COLO829 (cell line): Measurements from ENCODE around the gene TCAP.

ENCODE experiments used
- DNase-seq: peaks from one replicate; pipeline ENCODE4 v3.0.0; 2012; ENCODE audit warnings: low spot score

Gene TCAP

GRCh38 chr17:39667262-39667944, 2.3 kb downstream of the TCAP start:
- DNase-seq, result no peak

DNA sequence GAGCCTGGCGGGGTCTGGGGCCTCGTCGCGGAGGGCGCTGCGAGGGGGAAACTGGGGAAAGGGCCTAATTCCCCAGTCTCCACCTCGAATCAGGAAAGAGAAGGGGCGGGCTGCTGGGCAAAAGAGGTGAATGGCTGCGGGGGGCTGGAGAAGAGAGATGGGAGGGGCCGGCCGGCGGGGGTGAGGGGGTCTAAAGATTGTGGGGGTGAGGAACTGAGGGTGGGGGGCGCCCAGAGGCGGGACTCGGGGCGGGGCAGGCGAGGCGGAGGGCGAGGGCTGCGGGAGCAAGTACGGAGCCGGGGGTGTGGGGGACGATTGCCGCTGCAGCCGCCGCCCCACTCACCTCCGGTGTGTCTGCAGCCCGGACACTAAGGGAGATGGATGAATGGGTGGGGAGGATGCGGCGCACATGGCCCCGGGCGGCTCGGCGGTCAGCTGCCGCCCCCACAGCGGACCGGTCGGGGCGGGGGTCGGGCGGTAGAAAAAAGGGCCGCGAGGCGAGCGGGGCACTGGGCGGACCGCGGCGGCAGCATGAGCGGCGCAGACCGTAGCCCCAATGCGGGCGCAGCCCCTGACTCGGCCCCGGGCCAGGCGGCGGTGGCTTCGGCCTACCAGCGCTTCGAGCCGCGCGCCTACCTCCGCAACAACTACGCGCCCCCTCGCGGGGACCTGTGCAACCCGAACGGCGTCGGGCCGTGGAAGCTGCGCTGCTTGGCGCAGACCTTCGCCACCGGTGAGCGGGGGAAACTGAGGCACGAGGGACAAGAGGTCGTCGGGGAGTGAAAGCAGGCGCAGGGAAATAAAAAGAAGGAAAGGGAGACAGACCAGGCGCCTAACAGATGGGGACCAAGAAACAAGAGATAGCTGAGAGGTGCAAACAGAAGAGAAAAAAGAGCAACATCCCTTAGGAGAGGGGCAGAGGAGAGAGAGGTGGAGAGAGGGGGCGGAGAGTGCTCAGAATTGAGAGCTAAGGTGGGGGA, 3.1 kb downstream of the TCAP start, which contains the start of gene PNMT:
Gene PNMT, plus strand, starts transcription at position 509 of the 980 bp plus-strand sequence. Its CDS starts 23 bp downstream, at position 532.
- DNase-seq, result peak; percentile 35

DNA sequence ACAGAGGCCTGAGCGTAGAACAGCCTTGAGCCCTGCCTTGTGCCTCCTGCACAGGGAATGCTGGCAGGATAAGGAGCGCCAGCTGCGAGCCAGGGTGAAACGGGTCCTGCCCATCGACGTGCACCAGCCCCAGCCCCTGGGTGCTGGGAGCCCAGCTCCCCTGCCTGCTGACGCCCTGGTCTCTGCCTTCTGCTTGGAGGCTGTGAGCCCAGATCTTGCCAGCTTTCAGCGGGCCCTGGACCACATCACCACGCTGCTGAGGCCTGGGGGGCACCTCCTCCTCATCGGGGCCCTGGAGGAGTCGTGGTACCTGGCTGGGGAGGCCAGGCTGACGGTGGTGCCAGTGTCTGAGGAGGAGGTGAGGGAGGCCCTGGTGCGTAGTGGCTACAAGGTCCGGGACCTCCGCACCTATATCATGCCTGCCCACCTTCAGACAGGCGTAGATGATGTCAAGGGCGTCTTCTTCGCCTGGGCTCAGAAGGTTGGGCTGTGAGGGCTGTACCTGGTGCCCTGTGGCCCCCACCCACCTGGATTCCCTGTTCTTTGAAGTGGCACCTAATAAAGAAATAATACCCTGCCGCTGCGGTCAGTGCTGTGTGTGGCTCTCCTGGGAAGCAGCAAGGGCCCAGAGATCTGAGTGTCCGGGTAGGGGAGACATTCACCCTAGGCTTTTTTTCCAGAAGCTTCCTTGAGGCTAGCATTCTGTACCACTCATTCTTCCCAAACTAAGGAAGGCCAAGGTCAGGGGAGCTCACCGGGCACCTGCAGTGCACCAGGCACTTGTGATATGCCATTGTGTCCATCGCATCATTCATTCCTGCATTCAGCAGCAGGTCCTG, 5.0 kb downstream of the TCAP start:
- DNase-seq, result no peak

GRCh38 chr17:39670746-39671145, 5.6 kb downstream of the TCAP start:
- DNase-seq, result no peak

DNA sequence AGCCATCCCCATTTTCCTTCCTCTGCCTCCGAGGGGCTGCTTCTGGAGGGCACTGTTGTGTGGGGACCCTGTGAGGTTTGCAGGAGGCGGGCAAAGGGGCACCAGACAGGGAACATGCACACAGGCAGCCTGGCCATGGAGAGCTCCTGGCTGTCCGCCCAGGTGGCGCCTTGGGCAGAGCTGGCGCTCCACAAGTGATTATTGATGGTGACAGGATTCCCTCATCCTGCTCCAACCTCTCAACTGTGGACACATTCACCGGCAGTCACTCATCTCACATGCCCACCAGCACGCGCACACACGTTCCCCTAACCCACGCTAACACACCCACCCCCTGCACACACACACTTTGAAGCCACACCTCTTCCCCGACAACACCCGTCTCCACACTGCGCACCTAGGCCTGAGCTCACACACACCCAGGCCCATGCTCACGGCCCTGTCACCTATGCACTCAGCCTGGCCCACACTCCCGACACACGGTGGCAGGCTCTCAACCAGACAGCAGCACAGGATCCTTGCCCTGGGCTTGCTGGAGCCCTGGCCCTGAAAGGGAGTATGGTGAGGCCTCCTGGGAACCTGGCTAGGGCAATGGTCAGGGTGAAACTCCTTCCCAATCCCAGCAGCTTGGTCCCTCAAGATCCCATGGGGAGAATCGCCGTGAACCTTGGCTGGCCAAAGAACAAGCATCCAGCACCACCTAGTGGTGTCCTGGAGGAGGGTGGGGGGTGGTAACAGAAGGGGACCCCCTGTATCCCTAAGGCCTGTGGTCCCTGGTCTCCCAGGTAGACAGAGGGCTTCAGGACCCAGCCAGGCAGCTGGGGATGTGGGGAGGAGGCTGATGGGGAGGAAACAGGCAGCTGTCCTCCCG, 6.7 kb downstream of the TCAP start:
- no peak for DNase-seq

DNA sequence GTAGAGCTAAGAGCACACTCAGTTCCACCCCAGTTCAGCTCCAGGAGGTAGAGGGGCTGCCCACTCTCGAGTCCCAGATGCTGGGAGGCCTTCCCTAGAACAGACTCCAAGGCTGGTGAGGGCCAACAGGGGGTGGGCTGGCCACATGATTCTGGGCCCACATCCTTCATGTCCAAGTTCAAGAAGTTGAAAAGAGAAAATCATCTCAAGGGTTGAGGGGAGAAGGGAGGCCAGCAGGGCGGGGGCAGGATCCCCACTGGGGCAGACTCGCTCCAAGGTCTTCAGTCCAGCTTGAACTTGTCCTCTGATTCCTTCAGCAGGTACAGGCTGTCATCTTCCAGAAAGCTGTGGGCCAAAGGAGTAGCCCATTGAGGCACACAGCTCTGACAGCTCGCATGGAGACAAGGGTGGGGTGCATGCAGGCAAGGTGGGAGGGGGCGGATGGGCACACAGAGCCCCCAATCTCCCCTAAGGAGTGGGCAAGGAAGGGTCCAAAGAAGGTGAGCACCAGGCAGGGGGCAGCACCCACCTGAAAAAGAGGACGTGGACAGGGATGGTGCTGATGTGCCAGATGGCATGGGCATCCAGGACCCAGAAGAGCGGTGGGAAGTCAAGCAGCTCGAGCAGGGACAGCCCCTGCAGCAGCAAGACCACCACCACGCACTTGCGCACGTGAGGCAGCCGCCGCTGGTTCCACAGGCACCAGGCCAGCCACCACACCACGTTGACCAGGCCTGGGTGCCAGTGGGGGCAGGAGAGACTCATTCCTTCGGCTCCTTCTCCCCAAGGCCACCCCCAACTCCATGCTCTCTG, 7.6 kb downstream of the TCAP start:
- no peak for DNase-seq

- DNase-seq, result no peak
Observed at GRCh38 chr17:39673335-39674081, 8.4 kb downstream of the TCAP start.

GRCh38 chr17:39674179-39674578, 9.0 kb downstream of the TCAP start:
- no peak for DNase-seq

GRCh38 chr17:39674702-39675389, 9.7 kb downstream of the TCAP start:
- no peak for DNase-seq

GRCh38 chr17:39675390-39676082, 10.4 kb downstream of the TCAP start:
- no peak for DNase-seq

GRCh38 chr17:39676198-39676819, 11.2 kb downstream of the TCAP start:
- no peak for DNase-seq

DNA sequence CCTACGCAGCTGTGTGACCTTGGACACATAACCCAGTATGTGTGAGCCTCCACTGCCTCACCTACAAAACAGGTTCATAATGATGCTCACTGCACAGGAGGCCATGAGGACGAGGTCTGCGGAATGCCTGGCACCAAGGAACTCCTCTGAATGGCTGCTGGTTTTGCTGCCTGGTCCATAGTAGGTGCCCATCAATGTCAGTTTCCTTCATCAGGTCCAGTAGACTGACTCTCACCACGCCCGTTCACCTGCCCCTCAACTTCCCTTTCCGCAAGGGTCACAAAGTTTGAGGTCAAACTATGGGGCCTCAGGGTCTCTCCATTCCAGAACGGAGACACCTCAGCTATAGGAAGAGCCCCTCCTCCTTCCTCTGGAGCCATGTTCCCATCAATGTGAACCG, 11.9 kb downstream of the TCAP start:
- no peak for DNase-seq

GRCh38 chr17:39677542-39678339, 12.6 kb downstream of the TCAP start:
- DNase-seq, result no peak

- DNase-seq, result no peak
Observed at GRCh38 chr17:39678340-39679116, 13.4 kb downstream of the TCAP start.

DNA sequence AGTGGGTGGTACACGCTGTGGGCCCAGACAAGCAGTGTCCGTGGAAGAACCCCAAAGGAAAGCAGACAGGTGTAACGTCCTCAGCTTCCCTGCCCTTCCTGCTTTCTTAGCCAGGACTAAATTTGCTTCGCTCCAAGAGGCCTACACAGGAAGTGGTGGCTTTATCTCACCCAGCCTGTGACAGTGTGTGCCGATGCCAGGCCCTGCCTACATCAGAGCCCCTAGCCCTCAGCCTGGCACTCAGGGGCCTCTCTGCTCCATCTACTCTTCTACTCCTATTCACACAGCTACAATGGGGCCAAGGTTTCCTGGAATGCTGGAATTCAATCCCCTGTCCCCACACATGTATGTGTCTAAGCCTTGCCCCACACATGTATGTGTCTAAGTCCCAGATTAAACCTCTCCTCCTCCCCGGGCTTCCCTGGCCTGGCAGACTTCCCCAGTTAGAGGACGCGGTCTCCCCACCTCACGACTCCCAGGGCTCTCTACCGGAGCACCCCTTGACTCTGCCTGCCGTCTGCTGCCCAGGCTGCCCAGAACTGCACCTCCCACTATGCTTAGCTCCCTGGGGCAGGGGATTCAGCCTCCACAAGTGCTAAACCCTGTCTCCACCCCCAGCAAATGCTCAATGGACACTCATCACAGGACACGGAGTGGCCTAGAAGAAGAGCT, 14.5 kb downstream of the TCAP start:
- no peak for DNase-seq
